Measurements from ENCODE around the gene CYP24A1. TPM values are rescaled to one million over a fixed set of nuclear protein-coding genes. Genes with fewer than 3 reads are reported as not detected.

The CYP24A1 gene
- total and polyA plus RNA-seq, 2 of the 8 experiments (the other 6 are each of a cell fraction or from before 2014, with no cell fraction given), result not detected

- FAIRE-seq (no peak), DNase-seq (ENCODE audit: low read depth in 1 of 2, low spot score in 2 of 2) (no peak)
- ChIA-PET POLR2A (ENCODE audit: partially characterized antibody) (no interaction called here), CTCF (ENCODE audit: partially characterized antibody) (interaction anchor here (0.9 to 4.9 kb wide), 3 partner anchors 9 to 53 kb away, joined by 3 to 30 read pairs (median 3); no protein-coding TSS in a partner anchor)
- H2AK5ac ChIP-seq (ENCODE audit: low read depth, low read length), result no peak overlapping the region
- no peak overlapping the region for H2BK15ac ChIP-seq (ENCODE audit: low read length)
- no peak overlapping the region for H3K23ac ChIP-seq (ENCODE audit: insufficient read length)
- no peaks in the 10 kb centered on the region for H3K27me3 ChIP-seq (replicated peaks in 1 of 4; ENCODE audit: control insufficient read depth in 3 of 4, extremely low read depth in 1 of 4, insufficient read depth in 3 of 4, low read length in 3 of 4)
- no peaks in the 10 kb centered on the region for H3K79me2 ChIP-seq (ENCODE audit: control insufficient read depth in 1 of 2, insufficient read depth in 2 of 2, low read length in 2 of 2)
- no peak overlapping the region for H3K27ac ChIP-seq (ENCODE audit: low read depth, low read length)
- H3K36me3 ChIP-seq (ENCODE audit: control insufficient read depth in 2 of 4, insufficient read depth in 4 of 4, low read length in 3 of 4), result no peaks in the 10 kb centered on the region
- no peak overlapping the region for H2AFZ ChIP-seq (ENCODE audit: low read length)
- no peak overlapping the region for H2BK5ac ChIP-seq (ENCODE audit: low read depth, low read length)
- WGBS, 2 experiments (ENCODE audit: extremely low coverage in 1 of 2, insufficient coverage in 1 of 2, insufficient read length in 1 of 2, insufficient replicate concordance in 2 of 2, low coverage in 1 of 2, low lambda C conversion rate in 2 of 2, missing lambda C conversion rate in 1 of 2), result 89% methylated on average over 15 of the region's 15 CpGs; no CpG with 5 or more reads in 1 of the 2 experiments
- H3K56ac ChIP-seq (replicated peaks; ENCODE audit: insufficient read length, low read depth, low read length), result no peak overlapping the region
- no peaks in the 10 kb centered on the region for H3K9me3 ChIP-seq (ENCODE audit: insufficient read depth in 2 of 2, low read depth in 1 of 2, low read length in 1 of 2)
- no peak overlapping the region for H2BK120ac ChIP-seq (replicated peaks; ENCODE audit: low read depth, low read length)
- no peaks in the 10 kb centered on the region for H4K20me1 ChIP-seq (replicated peaks in 1 of 2; ENCODE audit: control insufficient read depth in 1 of 2, insufficient read depth in 2 of 2, low read length in 2 of 2)
- H3K18ac ChIP-seq (ENCODE audit: extremely low read depth, low read length), result no peak overlapping the region
- no peak overlapping the region for H3K14ac ChIP-seq (ENCODE audit: insufficient read length)
- no peak overlapping the region for H3K9ac ChIP-seq (replicated peaks in 1 of 4; ENCODE audit: extremely low read depth in 1 of 4, low read depth in 3 of 4, low read length in 3 of 4)
- H3K4me1 ChIP-seq (replicated peaks in 1 of 4; ENCODE audit: control insufficient read depth in 3 of 4, insufficient read depth in 4 of 4, low read length in 3 of 4), result no peaks in the 10 kb centered on the region
- no peak overlapping the region for H4K91ac ChIP-seq (replicated peaks; ENCODE audit: insufficient read length, low read length)
- H3K4me3 ChIP-seq (ENCODE audit: extremely low read depth in 1 of 4, insufficient read depth in 2 of 4, low read depth in 3 of 4, low read length in 4 of 4), result no peak overlapping the region
- no peak overlapping the region for H3K4me2 ChIP-seq (ENCODE audit: insufficient read depth in 1 of 2, low read depth in 2 of 2, low read length in 2 of 2)
- no peak overlapping the region for H4K5ac ChIP-seq (ENCODE audit: insufficient read length, low read depth, low read length)
- no peak overlapping the region for H4K8ac ChIP-seq (ENCODE audit: extremely low read depth, insufficient read depth, low read length)
- no peaks in the 10 kb centered on the region; the same call in 1 of the 2 replicates for H3K23me2 ChIP-seq (ENCODE audit: low read depth, low read length)
- no peak overlapping the region for H3K4ac ChIP-seq (replicated peaks; ENCODE audit: insufficient read length, low read depth, low read length)
- H2BK12ac ChIP-seq (ENCODE audit: low read depth, low read length), result no peak overlapping the region
- no peaks in the 10 kb centered on the region for H3K79me1 ChIP-seq (ENCODE audit: low read depth, low read length)
- H2BK20ac ChIP-seq (ENCODE audit: low read length), result no peak overlapping the region
- no peak for TF ChIP-seq GTF2F1 (IDR thresholded peaks at IDR 0.05; ENCODE audit: borderline replicate concordance, low read depth, low read length)
- no peak for TF ChIP-seq CEBPB (IDR thresholded peaks at IDR 0.05; ENCODE audit: low read depth, low read length)
- TF ChIP-seq PHF8 (conservative IDR thresholded peaks at IDR 0.05; ENCODE audit: low read depth, low read length), result no peak
- no peak for TF ChIP-seq SAP30 (IDR thresholded peaks at IDR 0.05; ENCODE audit: insufficient read depth, insufficient replicate concordance, low read length)
- TF ChIP-seq ATF2 (IDR thresholded peaks at IDR 0.05; ENCODE audit: low read length), result no peak
- TF ChIP-seq CBX5 (IDR thresholded peaks at IDR 0.05; ENCODE audit: low read depth, low read length), result no peak
- TF ChIP-seq POLR2A (IDR thresholded peaks at IDR 0.05; ENCODE audit: control extremely low read depth in 1 of 2, low read depth in 2 of 2, low read length in 2 of 2), result no peak
- TF ChIP-seq TBP (IDR thresholded peaks at IDR 0.05; ENCODE audit: low read depth, low read length), result no peak
- TF ChIP-seq SUZ12 (IDR thresholded peaks at IDR 0.05; ENCODE audit: low read length), result no peak
- no peak for TF ChIP-seq ZNF274 (IDR thresholded peaks at IDR 0.05; ENCODE audit: borderline replicate concordance, extremely low read depth, low read length)
- TF ChIP-seq YY1 (IDR thresholded peaks at IDR 0.05; ENCODE audit: low read depth, low read length), result no peak
- TF ChIP-seq HDAC6 (IDR thresholded peaks at IDR 0.05; ENCODE audit: low read depth, low read length), result no peak
These were observed 58.5 kb downstream of the CYP24A1 start for GRCh38 chr20:54115172-54115854.
